SU-DHL-6 (cell line): ENCODE data around the gene CEP170B.
"Not testable (repeated sequence)": the region's sequence is repeated elsewhere in the genome, so short reads cannot be mapped to it uniquely, and the experiment has no call there.

Source experiments
- H2AFZ ChIP-seq: fragments of 200-600 bp; sonication (generic); 2 replicates; pipeline ENCODE4 v1.6.1; 2014; ENCODE audit warnings: low read depth, mild to moderate bottlenecking, moderate library complexity, mixed read lengths, antibody characterized with exemption, low read length; ENCODE audit not compliant: severe bottlenecking
- H3F3A ChIP-seq: fragments of 200-600 bp; shearing (Covaris generic); 2 replicates; pipeline ENCODE4 v1.6.0; 2016; ENCODE audit warnings: antibody characterized with exemption, mild to moderate bottlenecking; ENCODE audit not compliant: insufficient read depth
- H3K27ac ChIP-seq: fragments of 200-600 bp; sonication (generic); 2 replicates; pipeline ENCODE4 v1.5.1; 2016; ENCODE audit warnings: low read depth, mild to moderate bottlenecking, low read length, moderate library complexity, mixed read lengths
- H3K27me3 ChIP-seq: fragments of 200-600 bp; sonication (generic), shearing (Covaris generic); 2 replicates; pipeline ENCODE4 v1.6.0; 2014; ENCODE audit warnings: mild to moderate bottlenecking, low read length
- H3K36me3 ChIP-seq: fragments of 200-600 bp; sonication (generic); 2 replicates; pipeline ENCODE4 v1.6.1; 2014; ENCODE audit warnings: mild to moderate bottlenecking, low read length, mixed read lengths
- H3K4me2 ChIP-seq: fragments of 300-600, 200-600 bp; shearing (Covaris generic), sonication (generic); 2 replicates; pipeline ENCODE4 v1.6.0; 2014; ENCODE audit warnings: low read length, low read depth, mild to moderate bottlenecking; ENCODE audit not compliant: poor library complexity, severe bottlenecking
- H3K4me3 ChIP-seq: fragments of 200-600 bp; sonication (generic); 2 replicates; pipeline ENCODE4 v1.5.1; 2014; ENCODE audit warnings: antibody characterized with exemption, low read length, mild to moderate bottlenecking, mixed read lengths; ENCODE audit not compliant: insufficient read depth, poor library complexity, severe bottlenecking
- H3K79me2 ChIP-seq: fragments of 200-600 bp; sonication (generic); 2 replicates; pipeline ENCODE4 v1.6.1; 2014; ENCODE audit warnings: mild to moderate bottlenecking, low read length, moderate library complexity; ENCODE audit not compliant: insufficient read depth
- H3K9ac ChIP-seq: fragments of 200-600 bp; sonication (generic); 2 replicates; pipeline ENCODE4 v1.7.0; 2014; ENCODE audit warnings: mild to moderate bottlenecking, low read length
- H3K9me2 ChIP-seq: fragments of 200-600 bp; sonication (generic); replicated peaks from 2 replicates; pipeline ENCODE4 v1.6.1; 2014; ENCODE audit warnings: low read length; ENCODE audit not compliant: insufficient read depth
- H3K9me3 ChIP-seq: fragments of 200-600 bp; sonication (generic); 2 replicates; pipeline ENCODE4 v1.6.1; 2014; ENCODE audit warnings: low read length, mixed read lengths; ENCODE audit not compliant: insufficient read depth
- H4K20me1 ChIP-seq: fragments of 200-600 bp; sonication (generic); 2 replicates; pipeline ENCODE4 v1.6.1; 2014; ENCODE audit warnings: low read depth, mild to moderate bottlenecking, antibody characterized with exemption, low read length, moderate library complexity, mixed read lengths
- CTCF ChIP-seq: fragments of 200-600 bp; sonication (generic); IDR thresholded peaks from one replicate; pipeline ENCODE4 v1.5.1; 2017; ENCODE audit warnings: antibody characterized with exemption, mild to moderate bottlenecking, low read length, moderate library complexity; ENCODE audit not compliant: insufficient read depth, poor library complexity, severe bottlenecking
- EZH2phosphoT487 ChIP-seq: fragments of 200-600 bp; sonication (generic), shearing (Covaris generic); conservative IDR thresholded peaks from 2 replicates; pipeline ENCODE4 v1.6.1; 2018; ENCODE audit warnings: mild to moderate bottlenecking, antibody characterized with exemption, low read length, moderate library complexity, mixed read lengths

CEP170B gene

GRCh38 chr14:104917993-104918392 lies 52.9 kb downstream of the CEP170B start:
- H3K4me3 ChIP-seq: no peak overlapping the region
- no peaks in the 10 kb centered on the region for H3K36me3 ChIP-seq
- H3F3A ChIP-seq: no peaks in the 10 kb centered on the region
- no peak overlapping the region for H2AFZ ChIP-seq
- no peaks in the 10 kb centered on the region for H3K9me3 ChIP-seq
- no peaks in the 10 kb centered on the region for H3K27me3 ChIP-seq
- TF ChIP-seq EZH2phosphoT487 (no peak), CTCF (no peak)
- no peaks in the 10 kb centered on the region for H3K79me2 ChIP-seq
- no peak overlapping the region for H3K27ac ChIP-seq
- H3K9me2 ChIP-seq: no peaks in the 10 kb centered on the region
- no peak overlapping the region for H3K9ac ChIP-seq
- H4K20me1 ChIP-seq: no peaks in the 10 kb centered on the region
- H3K4me2 ChIP-seq: no peak overlapping the region

GRCh38 chr14:104919152-104919992 lies 54.3 kb downstream of the CEP170B start:
- H3K27ac ChIP-seq, H4K20me1 ChIP-seq, H3K36me3 ChIP-seq, H3K4me2 ChIP-seq, H3K9me2 ChIP-seq, H3K27me3 ChIP-seq, H3K4me3 ChIP-seq, H2AFZ ChIP-seq, H3K9me3 ChIP-seq, H3K9ac ChIP-seq, H3F3A ChIP-seq, H3K79me2 ChIP-seq: not testable (repeated sequence)

GRCh38 chr14:104919993-104920315 lies 54.9 kb downstream of the CEP170B start:
- TF ChIP-seq EZH2phosphoT487: no peak
- no peak overlapping the region for H3K4me2 ChIP-seq
- H3F3A ChIP-seq: no peaks in the 10 kb centered on the region
- no peaks in the 10 kb centered on the region for H3K9me3 ChIP-seq
- no peaks in the 10 kb centered on the region for H3K79me2 ChIP-seq
- H3K27ac ChIP-seq: no peak overlapping the region
- no peaks in the 10 kb centered on the region for H3K9me2 ChIP-seq
- no peaks in the 10 kb centered on the region for H3K36me3 ChIP-seq
- no peaks in the 10 kb centered on the region for H4K20me1 ChIP-seq
- H3K27me3 ChIP-seq: no peaks in the 10 kb centered on the region
- H3K4me3 ChIP-seq: no peak overlapping the region
- no peak overlapping the region for H2AFZ ChIP-seq
- no peak overlapping the region for H3K9ac ChIP-seq

- H3K4me3 ChIP-seq: no peak overlapping the region
- no peak overlapping the region for H2AFZ ChIP-seq
- no peaks in the 10 kb centered on the region for H4K20me1 ChIP-seq
- H3F3A ChIP-seq: no peaks in the 10 kb centered on the region
- no peaks in the 10 kb centered on the region for H3K9me2 ChIP-seq
- no peaks in the 10 kb centered on the region for H3K79me2 ChIP-seq
- H3K9ac ChIP-seq: no peak overlapping the region
- H3K36me3 ChIP-seq: no peaks in the 10 kb centered on the region
- no peak overlapping the region for H3K27ac ChIP-seq
- no peak overlapping the region for H3K4me2 ChIP-seq
- no peaks in the 10 kb centered on the region for H3K27me3 ChIP-seq
- TF ChIP-seq EZH2phosphoT487: no peak
- no peak for TF ChIP-seq CTCF
- no peaks in the 10 kb centered on the region for H3K9me3 ChIP-seq
These were observed 58.8 kb downstream of the CEP170B start for GRCh38 chr14:104923640-104924420.
